ENCODE measurements around the gene TEX101. TPM values are rescaled to one million over a fixed set of nuclear protein-coding genes. Genes with fewer than 3 reads are reported as not detected.
"Not testable (repeated sequence)": the region's sequence is repeated elsewhere in the genome, so short reads cannot be mapped to it uniquely, and the experiment has no call there.

The TEX101 gene
- not detected for total RNA-seq

DNA sequence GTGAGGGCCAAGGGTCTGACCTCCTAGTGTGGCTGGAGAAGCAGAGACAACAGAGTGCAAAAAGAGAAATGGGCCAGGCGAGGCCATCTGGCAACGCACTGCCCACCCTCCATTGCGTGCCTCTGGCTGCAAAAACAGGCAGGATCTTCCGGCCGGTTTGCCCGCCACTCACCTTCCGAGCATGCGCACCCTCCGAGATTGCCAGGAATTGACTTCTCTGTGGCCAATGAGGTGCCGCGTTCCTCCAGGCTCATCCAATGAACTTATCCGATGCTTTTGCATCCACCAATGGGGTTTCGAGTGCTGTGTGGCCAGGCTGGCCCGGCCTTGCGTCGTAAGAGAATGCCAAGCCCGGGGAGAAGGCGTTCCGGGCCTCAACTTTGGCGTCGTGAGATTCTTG is at the start of gene TEX101:
Gene TEX101 (plus strand): TSS at position 337 of the 400 bp plus-strand sequence. CDS start 1,030 bp downstream, outside the sequence.
- CTCF ChIA-PET: no interaction called here
- Mint-ChIP-seq H3K36me3 (ENCODE audit: low read depth) (no peaks in the 10 kb centered on the region), H3K9me3 (no peaks in the 10 kb centered on the region)

DNA sequence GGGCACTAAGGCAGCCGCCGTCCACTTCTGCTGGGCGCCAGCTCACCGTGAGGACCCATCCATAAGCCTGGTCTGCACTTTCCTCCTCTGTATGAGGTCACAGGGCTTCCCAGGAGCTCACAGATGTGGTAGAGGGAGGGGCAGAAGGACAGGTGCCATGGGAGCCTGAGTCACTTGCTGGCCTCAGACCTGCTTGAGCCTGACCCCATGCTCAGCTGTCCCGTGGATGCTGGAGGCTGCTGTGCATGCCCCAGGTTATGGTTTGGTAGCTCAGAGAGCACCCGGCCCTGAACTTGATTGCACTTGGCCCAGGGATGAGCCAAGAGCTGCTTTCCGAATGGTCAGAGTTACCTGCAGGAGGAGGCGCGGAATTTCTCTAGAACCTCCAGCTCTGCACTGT is 49.0 kb upstream of the TEX101 start:
- not testable (repeated sequence) for H3K9me3 Mint-ChIP-seq

More for the DNA sequence above, at the start of gene TEX101:
- DNase-seq: no peak
- POLR2A ChIA-PET: no interaction called here
- Mint-ChIP-seq H3K4me3 (no peak within 1 kb of the TSS), H3K4me1 (no peaks in the 10 kb centered on the region), H3K27ac (no peak within 1 kb of the TSS), H3K27me3 (no peaks in the 10 kb centered on the region)

GRCh38 chr19:43367822-43368221 is 46.9 kb upstream of the TEX101 start:
- Mint-ChIP-seq H3K36me3 (ENCODE audit: low read depth) (no peaks in the 10 kb centered on the region), H3K4me3 (no peak overlapping the region), H3K9me3 (no peaks in the 10 kb centered on the region), H3K27me3 (no peaks in the 10 kb centered on the region), H3K27ac (no peak overlapping the region), H3K4me1 (no peaks in the 10 kb centered on the region)
- ChIA-PET POLR2A (no interaction called here), CTCF (no interaction called here)
- DNase-seq: no peak

More for the DNA sequence above, 49.0 kb upstream of the TEX101 start:
- H3K27me3 Mint-ChIP-seq; H3K27ac Mint-ChIP-seq; DNase-seq; H3K4me1 Mint-ChIP-seq; H3K36me3 Mint-ChIP-seq (ENCODE audit: low read depth); POLR2A ChIA-PET; H3K4me3 Mint-ChIP-seq; CTCF ChIA-PET: not testable (repeated sequence)

DNA sequence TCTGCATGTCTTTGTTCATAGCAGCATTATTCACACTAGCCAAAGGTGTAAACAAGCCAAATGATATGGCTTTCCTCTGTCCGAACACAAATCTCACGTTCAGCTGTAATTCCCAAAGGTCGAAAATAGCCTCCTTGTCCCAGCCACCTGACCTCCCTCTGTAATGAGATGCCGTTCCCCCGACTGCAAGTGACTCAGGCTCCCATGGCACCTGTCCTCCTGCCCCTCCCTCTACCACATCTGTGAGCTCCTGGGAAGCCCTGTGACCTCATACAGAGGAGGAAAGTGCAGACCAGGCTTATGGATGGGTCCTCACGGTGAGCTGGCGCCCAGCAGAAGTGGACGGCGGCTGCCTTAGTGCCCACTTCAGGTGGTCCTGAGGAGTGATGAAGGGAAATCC is 45.8 kb upstream of the TEX101 start:
- H3K4me1 Mint-ChIP-seq; H3K36me3 Mint-ChIP-seq (ENCODE audit: low read depth); H3K27ac Mint-ChIP-seq; H3K4me3 Mint-ChIP-seq; H3K27me3 Mint-ChIP-seq; POLR2A ChIA-PET; DNase-seq; H3K9me3 Mint-ChIP-seq; CTCF ChIA-PET: not testable (repeated sequence)

- Mint-ChIP-seq H3K27ac (no peak overlapping the region), H3K36me3 (ENCODE audit: low read depth) (no peaks in the 10 kb centered on the region), H3K4me1 (no peaks in the 10 kb centered on the region), H3K4me3 (no peak overlapping the region), H3K9me3 (no peaks in the 10 kb centered on the region), H3K27me3 (no peaks in the 10 kb centered on the region)
- DNase-seq: no peak
- CTCF ChIA-PET: no interaction called here
- POLR2A ChIA-PET: no interaction called here
These were observed 42.8 kb upstream of the TEX101 start for GRCh38 chr19:43371909-43372308.

- POLR2A ChIA-PET: no interaction called here
- Mint-ChIP-seq H3K9me3 (no peaks in the 10 kb centered on the region), H3K27ac (no peak overlapping the region), H3K27me3 (no peaks in the 10 kb centered on the region), H3K36me3 (ENCODE audit: low read depth) (no peaks in the 10 kb centered on the region), H3K4me3 (no peak overlapping the region), H3K4me1 (no peaks in the 10 kb centered on the region)
- DNase-seq: no peak
- CTCF ChIA-PET: no interaction called here
These were observed 42.2 kb upstream of the TEX101 start for GRCh38 chr19:43372462-43372861.

DNA sequence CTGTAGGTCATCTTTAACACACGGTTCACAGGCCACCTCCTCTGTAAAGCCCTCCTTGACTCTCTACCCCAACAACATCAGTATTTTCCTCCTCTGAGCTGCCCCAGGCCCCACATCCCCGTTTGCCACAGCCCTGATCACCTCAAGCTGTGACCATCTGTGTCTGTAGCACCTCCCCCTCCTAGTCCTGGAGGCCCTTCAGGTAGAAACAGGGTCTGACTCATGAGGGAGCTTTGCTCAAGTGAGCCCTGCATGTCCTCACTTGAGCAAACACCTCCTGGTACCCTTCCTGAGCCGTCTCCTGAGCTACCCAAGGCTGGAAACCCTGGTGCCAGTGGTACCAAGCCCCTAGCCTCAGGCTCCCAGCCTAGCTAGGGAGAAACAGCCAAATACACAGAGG is 37.1 kb upstream of the TEX101 start:
- H3K4me3 Mint-ChIP-seq; H3K27ac Mint-ChIP-seq; DNase-seq; H3K36me3 Mint-ChIP-seq (ENCODE audit: low read depth); H3K4me1 Mint-ChIP-seq; H3K27me3 Mint-ChIP-seq; POLR2A ChIA-PET; H3K9me3 Mint-ChIP-seq; CTCF ChIA-PET: not testable (repeated sequence)

- Mint-ChIP-seq H3K36me3 (ENCODE audit: low read depth) (no peaks in the 10 kb centered on the region), H3K4me1 (no peaks in the 10 kb centered on the region), H3K27me3 (no peaks in the 10 kb centered on the region), H3K4me3 (no peak overlapping the region), H3K9me3 (no peaks in the 10 kb centered on the region), H3K27ac (no peak overlapping the region)
- ChIA-PET CTCF (interaction anchor here (1.5 kb wide), 1 partner anchor 52 kb away, joined by 3 read pairs; no protein-coding TSS in a partner anchor), POLR2A (no interaction called here)
- DNase-seq: no peak
These were observed 34.7 kb upstream of the TEX101 start for GRCh38 chr19:43380008-43380407.

DNA sequence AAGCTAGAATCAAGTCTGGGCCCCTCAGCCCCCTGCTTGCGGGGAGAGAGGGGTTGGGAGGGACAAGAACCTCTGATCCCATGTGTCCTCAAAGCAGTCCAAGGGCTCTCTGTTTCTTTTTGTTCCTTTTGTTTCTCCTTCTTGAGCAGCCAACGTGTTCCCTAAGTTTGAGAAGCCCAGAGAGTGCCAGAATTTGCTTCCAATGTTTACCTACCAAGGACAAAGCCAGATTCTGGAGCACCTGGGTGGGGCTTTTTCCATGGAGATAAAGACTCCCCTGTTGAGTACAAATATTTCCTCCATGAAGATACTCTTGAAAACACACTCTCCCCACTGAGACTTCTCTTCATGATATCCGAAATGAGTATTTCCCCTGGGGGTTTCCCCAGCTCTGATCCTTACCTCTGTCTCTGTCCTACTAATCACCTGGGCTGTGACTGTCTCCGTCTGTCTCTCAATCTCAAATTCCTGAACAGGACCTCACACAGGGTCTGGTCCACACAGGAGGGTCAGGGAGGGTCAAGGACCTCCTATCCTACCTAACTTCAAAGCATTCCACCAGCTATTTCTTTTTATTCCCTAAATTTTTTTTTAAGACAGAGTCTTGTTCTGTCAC is 33.8 kb upstream of the TEX101 start:
- no peaks in the 10 kb centered on the region for H3K27me3 Mint-ChIP-seq
- no peak overlapping the region for H3K4me3 Mint-ChIP-seq
- ChIA-PET CTCF (interaction anchor here (1.5 kb wide), 1 partner anchor 52 kb away, joined by 3 read pairs; no protein-coding TSS in a partner anchor), POLR2A (no interaction called here)
- H3K36me3 Mint-ChIP-seq (ENCODE audit: low read depth): no peaks in the 10 kb centered on the region
- no peak overlapping the region for H3K27ac Mint-ChIP-seq
- H3K9me3 Mint-ChIP-seq: no peaks in the 10 kb centered on the region
- no peaks in the 10 kb centered on the region for H3K4me1 Mint-ChIP-seq
- no peak for DNase-seq

DNA sequence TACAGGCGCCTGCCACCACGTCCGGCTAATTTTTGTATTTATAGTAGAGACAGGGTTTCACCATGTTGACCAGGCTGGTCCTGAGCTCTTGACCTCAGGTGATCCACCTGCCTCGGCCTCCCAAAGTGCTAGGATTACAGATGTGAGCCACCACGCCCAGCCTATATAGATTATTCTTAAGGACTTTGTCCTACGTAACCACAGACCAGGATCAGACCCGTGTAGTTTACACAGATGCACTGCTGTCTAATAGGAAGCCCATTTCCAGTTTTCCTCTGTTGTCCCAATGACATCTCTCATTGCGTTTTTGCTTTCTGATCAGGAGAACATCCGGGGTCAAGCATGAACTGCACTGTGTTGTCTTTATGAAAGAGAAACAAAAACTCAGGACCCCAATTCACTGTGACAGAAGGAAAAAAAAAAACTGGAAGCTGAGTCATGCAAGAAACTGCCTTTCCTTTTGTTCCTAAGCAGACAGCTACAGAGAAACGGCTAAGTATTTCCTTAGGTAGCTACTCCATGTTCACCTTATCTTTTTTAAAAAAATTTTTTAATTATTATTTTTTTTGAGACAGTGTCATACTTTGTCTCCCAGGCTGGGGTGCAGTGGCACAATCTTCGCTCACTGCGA is 32.0 kb upstream of the TEX101 start:
- DNase-seq; H3K9me3 Mint-ChIP-seq; POLR2A ChIA-PET; H3K27ac Mint-ChIP-seq; CTCF ChIA-PET; H3K4me1 Mint-ChIP-seq; H3K36me3 Mint-ChIP-seq (ENCODE audit: low read depth); H3K27me3 Mint-ChIP-seq; H3K4me3 Mint-ChIP-seq: not testable (repeated sequence)

DNA sequence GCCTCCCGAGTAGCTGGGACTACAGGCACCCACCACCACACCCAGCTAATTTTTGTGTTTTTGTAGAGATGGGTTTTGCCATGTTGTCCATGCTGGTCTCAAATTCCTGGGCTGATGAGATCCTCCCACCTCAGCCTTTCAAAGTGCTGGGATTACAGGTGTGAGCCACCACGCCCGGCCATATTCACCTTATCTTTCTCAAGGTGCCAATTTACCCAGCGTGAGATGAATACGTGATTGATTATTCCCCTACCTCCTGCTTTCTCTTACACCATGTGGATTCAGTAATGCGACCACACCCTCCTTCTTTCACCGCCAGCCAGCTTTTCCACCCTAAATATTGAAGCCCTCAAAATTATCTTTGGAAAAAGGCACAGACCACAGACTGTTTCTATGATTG is 31.4 kb upstream of the TEX101 start:
- H3K4me1 Mint-ChIP-seq; DNase-seq; POLR2A ChIA-PET; CTCF ChIA-PET; H3K27ac Mint-ChIP-seq; H3K27me3 Mint-ChIP-seq; H3K9me3 Mint-ChIP-seq; H3K4me3 Mint-ChIP-seq; H3K36me3 Mint-ChIP-seq (ENCODE audit: low read depth): not testable (repeated sequence)

DNA sequence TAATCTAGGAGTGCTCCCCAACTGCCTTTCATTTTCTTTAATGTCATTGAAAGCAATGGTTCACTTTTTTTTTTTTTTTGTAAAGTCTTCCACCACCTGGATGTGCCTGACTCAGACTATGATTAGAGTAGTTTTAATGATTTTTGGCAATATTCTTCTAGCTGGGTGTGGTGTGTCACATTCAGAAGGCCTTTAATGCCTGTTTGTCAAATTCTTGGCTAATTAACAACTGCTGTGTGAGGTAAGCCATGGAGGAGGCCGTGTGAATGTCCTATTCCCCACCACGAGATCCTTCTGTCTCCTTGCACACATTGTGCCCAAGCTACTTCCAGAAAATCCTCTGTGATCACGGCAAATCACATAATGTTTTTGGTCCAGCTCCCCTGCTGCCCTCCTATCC is 30.9 kb upstream of the TEX101 start:
- H3K27ac Mint-ChIP-seq; CTCF ChIA-PET; DNase-seq; POLR2A ChIA-PET; H3K4me1 Mint-ChIP-seq; H3K36me3 Mint-ChIP-seq (ENCODE audit: low read depth); H3K9me3 Mint-ChIP-seq; H3K4me3 Mint-ChIP-seq; H3K27me3 Mint-ChIP-seq: not testable (repeated sequence)

- H3K27me3 Mint-ChIP-seq, CTCF ChIA-PET: not testable (repeated sequence)
These were observed 23.7 kb upstream of the TEX101 start for GRCh38 chr19:43390903-43391551.

DNA sequence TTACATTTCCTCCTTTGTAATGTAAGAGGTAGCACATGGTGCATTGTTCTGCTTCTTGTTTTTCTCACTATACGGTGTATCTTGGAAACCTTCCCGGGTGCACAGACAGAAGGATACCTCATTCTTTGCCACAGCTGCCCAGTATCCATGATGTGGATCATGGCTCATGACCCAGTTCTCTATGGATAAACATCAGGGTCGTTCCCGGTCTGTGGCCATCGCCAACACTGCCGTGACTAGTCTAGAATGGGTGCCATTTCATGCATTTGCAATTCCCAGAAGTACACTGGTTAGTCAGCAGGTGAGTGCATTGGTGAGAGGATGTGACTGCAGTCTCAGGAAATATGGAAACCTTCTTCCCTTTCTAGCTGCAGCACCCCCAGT is 23.1 kb upstream of the TEX101 start:
- DNase-seq; CTCF ChIA-PET; H3K36me3 Mint-ChIP-seq (ENCODE audit: low read depth); H3K27ac Mint-ChIP-seq; H3K4me3 Mint-ChIP-seq; H3K4me1 Mint-ChIP-seq; POLR2A ChIA-PET; H3K27me3 Mint-ChIP-seq; H3K9me3 Mint-ChIP-seq: not testable (repeated sequence)

More at GRCh38 chr19:43390903-43391551, 23.7 kb upstream of the TEX101 start:
- POLR2A ChIA-PET; H3K27ac Mint-ChIP-seq; H3K4me1 Mint-ChIP-seq; DNase-seq; H3K9me3 Mint-ChIP-seq; H3K4me3 Mint-ChIP-seq; H3K36me3 Mint-ChIP-seq (ENCODE audit: low read depth): not testable (repeated sequence)

All from activated CD4-positive, alpha-beta memory T cell treated with anti-CD3 and anti-CD28 coated beads, Interleukin-2, amount 10 ng/mL, durations not matched to agents 7 days and 5 days (primary cell).